HG03571 (cell line): ENCODE measurements around the gene ZNF503.
"Not testable (repeated sequence)": the region's sequence is repeated elsewhere in the genome, so short reads cannot be mapped to it uniquely, and the experiment has no call there.

Experiments
- ATAC-seq: cut with Tn5 transposase; IDR thresholded peaks from one replicate; pipeline ENCODE4 v1.9.1; 2021; ENCODE audit not compliant: unreplicated experiment

The ZNF503 gene

GRCh38 chr10:75396631-75397495, 4.7 kb downstream of the ZNF503 start:
- ATAC-seq = no peak

GRCh38 chr10:75395932-75396630, 5.5 kb downstream of the ZNF503 start:
- ATAC-seq = no peak

DNA sequence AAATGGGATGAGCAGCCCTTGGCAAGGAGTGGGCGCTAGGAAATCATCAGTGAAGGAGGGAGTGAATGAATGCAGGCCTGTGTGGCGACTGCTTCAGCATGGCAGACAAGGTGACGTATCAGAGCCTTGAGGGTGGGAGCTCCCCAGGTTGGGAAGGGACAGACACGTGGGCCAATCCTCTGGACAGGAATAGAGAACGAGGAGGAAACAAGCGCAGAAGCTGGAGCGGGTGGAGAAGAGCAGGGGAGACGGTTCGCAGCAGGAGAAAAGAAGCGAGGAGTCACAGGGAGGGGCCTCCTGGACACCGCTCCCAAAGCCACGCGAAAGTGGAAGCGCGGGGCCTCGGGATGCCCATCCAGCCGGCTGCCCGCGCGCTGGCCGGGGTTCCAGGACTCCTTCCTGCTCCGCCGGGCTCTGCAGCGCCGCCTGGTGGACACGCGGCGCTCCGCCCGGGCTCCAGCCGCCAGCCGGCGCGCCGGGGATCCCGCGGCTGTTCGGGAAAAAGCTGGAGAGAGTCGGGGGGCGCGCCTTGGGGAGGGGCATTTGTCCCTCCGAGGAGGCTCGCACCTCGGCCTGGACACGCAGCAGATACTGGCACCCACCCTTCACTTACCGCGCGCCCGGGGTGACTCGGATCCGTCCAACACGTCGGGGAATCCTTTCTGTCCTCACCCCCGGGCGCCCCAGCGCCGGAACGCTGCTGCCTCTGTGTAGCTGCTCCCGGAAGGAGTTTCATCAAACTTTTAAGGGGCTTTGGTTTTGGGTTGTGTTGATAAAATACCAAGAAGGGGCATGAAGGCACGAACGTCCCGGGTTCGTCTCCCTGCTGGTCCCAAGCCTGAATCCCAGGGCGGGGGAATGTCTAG, 6.3 kb downstream of the ZNF503 start:
- no peak for ATAC-seq

GRCh38 chr10:75394221-75394620, 7.3 kb downstream of the ZNF503 start:
- no peak for ATAC-seq

GRCh38 chr10:75392744-75393143, 8.8 kb downstream of the ZNF503 start:
- ATAC-seq = no peak

- ATAC-seq = no peak
These were observed 9.3 kb downstream of the ZNF503 start for GRCh38 chr10:75392271-75392670.

- no peak for ATAC-seq
These were observed 11.4 kb downstream of the ZNF503 start for GRCh38 chr10:75390178-75390577.

- no peak for ATAC-seq
These were observed 13.5 kb downstream of the ZNF503 start for GRCh38 chr10:75388082-75388481.

DNA sequence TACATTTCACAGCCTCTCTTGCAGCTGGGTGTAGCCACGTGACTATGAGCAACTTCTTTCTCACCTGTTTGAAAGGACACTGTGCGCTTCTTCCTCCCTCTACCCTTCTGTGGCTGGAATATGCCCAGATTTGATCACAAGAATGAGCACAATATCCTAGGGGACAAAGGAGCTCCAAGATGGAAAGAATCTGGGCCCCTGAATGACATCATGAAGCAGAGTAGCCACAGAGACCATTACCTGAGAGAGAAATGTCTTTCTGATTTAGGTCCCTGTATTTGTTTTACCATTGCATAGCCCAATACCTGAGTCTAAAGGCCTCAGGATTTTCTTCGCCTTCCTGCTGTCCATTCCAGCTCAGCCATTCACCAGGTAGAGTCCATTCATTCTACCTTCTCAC, 15.4 kb downstream of the ZNF503 start:
- ATAC-seq = no peak

GRCh38 chr10:75379817-75380216, 21.7 kb downstream of the ZNF503 start:
- no peak for ATAC-seq

DNA sequence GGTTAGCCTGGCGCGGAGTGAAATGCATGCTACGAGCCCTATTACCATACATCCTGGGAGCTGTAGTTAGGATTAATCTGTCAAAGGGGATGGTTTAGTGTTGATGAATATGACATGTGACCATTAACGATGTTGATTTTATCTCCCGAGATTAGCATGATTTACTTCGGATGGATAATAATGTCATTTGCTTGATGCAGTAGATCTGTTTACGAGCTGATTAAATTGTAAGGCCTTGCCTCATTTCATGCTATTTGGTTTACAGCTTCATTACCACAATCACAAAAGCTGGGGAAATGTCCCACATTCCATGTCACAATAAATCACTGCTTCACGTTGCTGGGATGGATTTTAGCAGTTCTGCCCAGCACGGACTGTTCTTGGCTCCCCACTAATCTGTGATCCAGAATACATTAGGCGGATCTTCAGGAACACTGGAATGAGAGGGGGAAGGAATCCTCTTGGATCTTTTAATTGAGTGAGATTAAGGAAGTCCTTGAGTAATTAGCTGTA, 22.3 kb downstream of the ZNF503 start:
- ATAC-seq = no peak

GRCh38 chr10:75378379-75378778, 23.2 kb downstream of the ZNF503 start:
- ATAC-seq = no peak

DNA sequence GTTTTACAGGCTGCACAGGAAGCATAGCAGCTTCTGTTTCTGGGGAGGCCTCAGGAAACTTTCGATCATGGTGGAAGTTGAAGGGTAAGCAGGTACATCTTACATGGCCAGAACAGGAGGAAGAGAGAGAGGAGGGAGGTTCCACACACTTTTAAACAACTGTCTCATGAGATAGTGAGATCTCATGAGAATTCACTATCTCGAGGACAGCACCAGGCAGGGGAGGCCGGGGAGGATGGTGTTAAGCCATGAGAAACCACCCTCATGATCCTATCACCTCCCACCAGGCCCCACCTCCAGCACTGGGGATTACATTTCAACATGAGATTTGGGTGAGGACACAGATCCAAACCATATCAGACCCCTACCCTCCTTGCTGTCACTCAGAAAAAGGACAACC, 23.7 kb downstream of the ZNF503 start:
- ATAC-seq = no peak

- peak; percentile 76 for ATAC-seq
These were observed 25.7 kb downstream of the ZNF503 start for GRCh38 chr10:75375838-75376237.

- ATAC-seq = no peak
These were observed 30.6 kb downstream of the ZNF503 start for GRCh38 chr10:75371010-75371409.

DNA sequence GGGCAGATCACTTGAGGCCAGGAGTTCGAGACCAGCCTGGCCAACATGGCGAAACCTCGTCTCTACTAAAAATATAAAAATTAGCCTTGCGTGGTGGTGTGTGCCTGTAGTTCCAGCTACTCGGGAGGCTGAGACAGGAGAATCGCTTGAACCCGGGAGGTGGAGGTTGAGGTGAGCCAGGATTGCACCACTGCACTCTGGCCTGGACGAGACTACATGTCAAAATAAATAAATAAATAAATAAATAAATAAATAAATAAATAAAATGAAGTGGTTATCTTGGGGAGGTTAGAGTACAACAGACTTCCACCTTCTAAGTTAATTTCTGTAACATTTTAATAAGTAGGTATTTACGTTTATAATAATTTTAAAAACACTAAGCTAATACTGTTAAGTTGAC, 31.7 kb downstream of the ZNF503 start:
- ATAC-seq = not testable (repeated sequence)

DNA sequence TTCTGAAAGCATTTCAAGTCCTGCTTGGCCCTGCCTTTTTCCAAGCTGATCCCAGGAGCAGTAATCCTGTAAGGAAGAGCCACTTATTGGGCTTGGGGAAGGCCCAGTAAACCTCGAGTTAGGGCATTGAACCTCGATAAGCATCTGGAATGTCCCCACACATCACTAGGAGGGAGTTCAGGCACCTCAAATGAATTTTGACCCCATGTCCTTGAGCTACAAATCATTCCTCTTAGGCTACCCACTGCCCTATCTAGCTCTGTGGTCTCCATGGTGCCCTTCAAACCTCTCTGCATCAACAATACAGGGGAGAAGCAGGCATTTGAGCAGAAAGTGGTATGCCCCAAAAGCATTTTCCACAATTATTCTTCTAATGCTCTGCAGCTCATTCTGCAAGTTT, 33.7 kb downstream of the ZNF503 start:
- ATAC-seq = no peak

- ATAC-seq = no peak
These were observed 34.5 kb downstream of the ZNF503 start for GRCh38 chr10:75367021-75367487.

DNA sequence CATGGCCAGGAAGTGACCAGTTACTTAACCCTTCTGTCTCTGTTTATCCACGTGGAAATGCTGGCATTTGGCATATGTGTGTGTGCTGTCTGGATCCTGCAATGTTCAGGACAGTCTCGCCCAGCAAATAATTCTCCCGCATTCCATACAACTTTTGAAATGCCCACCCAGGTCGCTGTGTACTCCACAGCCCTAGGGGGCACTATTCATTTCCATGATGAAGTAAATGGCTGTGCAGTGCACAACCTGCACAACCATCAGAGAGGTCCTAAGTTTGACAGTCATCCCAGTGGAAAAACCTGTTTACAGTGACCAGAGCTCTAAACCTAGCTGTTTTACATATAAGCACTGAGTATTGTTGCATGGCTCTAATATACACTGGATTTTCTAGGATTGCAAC, 38.1 kb downstream of the ZNF503 start:
- no peak for ATAC-seq

- not testable (repeated sequence) for ATAC-seq
These were observed 41.7 kb downstream of the ZNF503 start for GRCh38 chr10:75359876-75360275.

GRCh38 chr10:75358835-75359421, 42.6 kb downstream of the ZNF503 start:
- no peak for ATAC-seq
